ENCODE measurements around the gene HMG20B. TPM values are rescaled to one million over a fixed set of nuclear protein-coding genes. Genes with fewer than 3 reads are reported as not detected.
A peak's percentile ranks its signal among the peaks of the same experiment; 100 is the strongest.

HMG20B gene
- total RNA-seq, 1 experiment from 2014 or later, result 186 TPM

DNA sequence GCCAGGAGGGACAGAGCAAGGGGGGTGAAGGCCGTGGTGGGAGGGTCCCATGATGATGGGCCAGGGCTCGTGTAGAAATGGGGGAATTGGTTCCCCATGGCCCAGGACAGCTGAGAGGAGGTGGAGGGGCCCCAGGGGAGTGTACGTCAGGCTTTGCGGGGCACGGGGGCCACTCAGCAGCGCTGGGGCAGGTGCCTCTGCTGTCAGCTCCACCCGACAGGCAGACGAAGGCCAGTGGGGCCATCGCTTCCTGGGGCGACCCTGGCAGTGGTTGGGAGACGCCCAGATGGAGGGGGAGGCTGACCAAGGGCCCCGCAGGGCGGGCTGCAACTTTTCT, 35.7 kb upstream of the HMG20B start:
- RAD21 ChIA-PET (ENCODE audit: low non-redundant PET in 1 of 2, low total read pairs in 2 of 2, uncharacterized antibody in 2 of 2, unreplicated experiment in 2 of 2), result no interaction called here
- no peak overlapping the region for H3K27ac ChIP-seq (ENCODE audit: low read depth, low read length)
- peaks cover 9 to 19% of the 10 kb centered on the region in 2 experiments; a peak in 3 of 4 replicates for H3K36me3 ChIP-seq (ENCODE audit: control insufficient read depth in 1 of 2, insufficient read depth in 2 of 2, low read length in 2 of 2)
- DNase-seq (ENCODE audit: low read depth, low spot score), result no peak
- no peak overlapping the region for H3K4me3 ChIP-seq (replicated peaks in 1 of 2; ENCODE audit: low read depth in 1 of 2, low read length in 2 of 2)
- no peak overlapping the region for H2AFZ ChIP-seq (ENCODE audit: low read depth, low read length, poor library complexity, severe bottlenecking)
- no peaks in the 10 kb centered on the region for H3K9me3 ChIP-seq (ENCODE audit: control insufficient read depth in 1 of 2, insufficient read depth in 1 of 2, low read depth in 1 of 2, low read length in 2 of 2)
- TF ChIP-seq POLR2AphosphoS5 (IDR thresholded peaks at IDR 0.05; ENCODE audit: low read depth, low read length), result 0 out of 2 replicates have a peak, but pooled peaks have one; percentile 2
- no peak for TF ChIP-seq RAD21 (IDR thresholded peaks at IDR 0.05; ENCODE audit: low read depth)
- ATAC-seq, result peak; percentile 1; the same call in 1 of the 2 replicates
- no peaks in the 10 kb centered on the region for H4K20me1 ChIP-seq (ENCODE audit: insufficient read depth)
- H3K9ac ChIP-seq (ENCODE audit: low read length), result no peak overlapping the region
- BruUV-seq (replicated peaks), result no TSS peak
- no peaks in the 10 kb centered on the region for H3K27me3 ChIP-seq (ENCODE audit: insufficient read depth, low read length)
- no peaks in the 10 kb centered on the region for H3K79me2 ChIP-seq (ENCODE audit: insufficient read depth, low read length)
- no peak overlapping the region for H3K4me2 ChIP-seq (ENCODE audit: low read length)
- H3K9me2 ChIP-seq (ENCODE audit: insufficient read depth), result no peaks in the 10 kb centered on the region
- CTCF ChIA-PET, result no interaction called here
- POLR2A ChIA-PET, result interaction anchor here (0.6 to 1.0 kb wide), 2 partner anchors 12 to 37 kb away, joined by 3 to 6 read pairs; no protein-coding TSS in a partner anchor
- peaks cover 3 to 22% of the 10 kb centered on the region in 2 experiments; a peak in 3 of 4 replicates for H3K4me1 ChIP-seq (ENCODE audit: control insufficient read depth in 1 of 2, insufficient read depth in 2 of 2, low read length in 2 of 2)
- intact Hi-C loops (cut with micrococcal nuclease), result no loop called here

DNA sequence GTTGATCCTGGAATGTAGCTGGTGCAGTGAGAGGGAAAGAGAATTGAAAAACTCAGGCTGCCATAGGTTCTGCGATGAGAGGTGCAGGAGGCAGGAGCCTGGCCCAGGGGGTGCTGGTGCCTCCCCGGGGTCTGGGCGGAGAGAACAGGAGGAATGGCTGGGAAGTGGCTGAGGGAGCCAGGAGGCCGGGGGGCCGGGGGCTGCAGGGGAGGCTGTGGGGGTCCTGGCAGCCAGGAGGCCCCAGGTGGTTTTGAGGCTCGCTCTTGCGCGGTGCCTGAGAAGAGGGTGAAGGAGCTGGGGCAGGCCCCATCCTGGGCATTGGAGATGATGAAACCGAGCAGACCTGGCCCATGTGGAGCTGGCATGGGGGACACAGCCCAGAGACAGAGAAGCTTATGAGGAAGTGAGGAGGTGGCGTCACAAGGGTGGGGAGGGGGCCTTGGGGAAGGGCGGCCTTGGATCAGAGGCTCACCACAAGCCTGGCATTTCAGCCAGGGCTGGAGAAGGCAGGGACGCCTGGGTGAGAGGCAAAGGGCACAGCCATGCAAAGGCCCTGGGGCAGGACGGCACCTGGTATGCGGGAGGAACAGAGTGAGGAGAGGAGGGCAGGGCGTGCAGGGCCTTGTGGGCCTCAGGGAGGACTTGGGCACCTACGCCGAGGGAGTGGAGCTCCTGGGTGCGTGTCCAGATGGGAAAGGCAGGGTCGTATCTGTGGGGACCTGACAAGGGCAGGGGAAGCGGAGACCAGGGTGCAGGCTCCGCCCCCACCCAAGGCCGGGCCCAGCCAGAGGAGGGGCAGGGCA, 35.1 kb upstream of the HMG20B start:
- H3K27ac ChIP-seq (ENCODE audit: low read depth, low read length), result no peak overlapping the region
- H3K36me3 ChIP-seq (ENCODE audit: control insufficient read depth in 1 of 2, insufficient read depth in 2 of 2, low read length in 2 of 2), result peaks cover 6 to 13% of the 10 kb centered on the region in 2 experiments; a peak in 3 of 4 replicates
- ChIA-PET RAD21 (ENCODE audit: low non-redundant PET in 1 of 2, low total read pairs in 2 of 2, uncharacterized antibody in 2 of 2, unreplicated experiment in 2 of 2) (no interaction called here), POLR2A (interaction anchor here (0.6 to 1.0 kb wide), 2 partner anchors 12 to 36 kb away, joined by 3 to 6 read pairs; no protein-coding TSS in a partner anchor), CTCF (no interaction called here)
- no TSS peak for BruUV-seq (replicated peaks)
- H3K9me2 ChIP-seq (ENCODE audit: insufficient read depth), result no peaks in the 10 kb centered on the region
- H3K4me2 ChIP-seq (ENCODE audit: low read length), result no peak overlapping the region
- no peaks in the 10 kb centered on the region for H3K27me3 ChIP-seq (ENCODE audit: insufficient read depth, low read length)
- no peak overlapping the region for H2AFZ ChIP-seq (ENCODE audit: low read depth, low read length, poor library complexity, severe bottlenecking)
- no peak for TF ChIP-seq YY1 (IDR thresholded peaks at IDR 0.05; ENCODE audit: extremely low read depth, insufficient replicate concordance, low read depth, low read length)
- TF ChIP-seq EZH2 (IDR thresholded peaks at IDR 0.05), result no peak
- TF ChIP-seq POLR2AphosphoS5 (IDR thresholded peaks at IDR 0.05; ENCODE audit: low read depth, low read length), result peak; percentile 27; the same call in 1 of the 2 replicates
- peaks cover 3 to 22% of the 10 kb centered on the region in 2 experiments; a peak in 3 of 4 replicates for H3K4me1 ChIP-seq (ENCODE audit: control insufficient read depth in 1 of 2, insufficient read depth in 2 of 2, low read length in 2 of 2)
- no peaks in the 10 kb centered on the region for H4K20me1 ChIP-seq (ENCODE audit: insufficient read depth)
- H3K9ac ChIP-seq (ENCODE audit: low read length), result no peak overlapping the region
- DNase-seq (ENCODE audit: low read depth, low spot score) (no peak), ATAC-seq (peak; percentile 51)
- H3K9me3 ChIP-seq (ENCODE audit: control insufficient read depth in 1 of 2, insufficient read depth in 1 of 2, low read depth in 1 of 2, low read length in 2 of 2), result no peaks in the 10 kb centered on the region
- no peak overlapping the region for H3K4me3 ChIP-seq (replicated peaks in 1 of 2; ENCODE audit: low read depth in 1 of 2, low read length in 2 of 2)
- H3K79me2 ChIP-seq (ENCODE audit: insufficient read depth, low read length), result no peaks in the 10 kb centered on the region
- intact Hi-C loops (cut with micrococcal nuclease), result no loop called here

All from HCT116 (cell line).